ENCODE results near the gene ESYT3. TPM values are rescaled to one million over a fixed set of nuclear protein-coding genes. Genes with fewer than 3 reads are reported as not detected.

Gene ESYT3
- total RNA-seq (11.0 TPM), polyA plus RNA-seq (ENCODE audit: insufficient read depth in 1 of 8, insufficient read length in 8 of 8, low replicate concordance in 1 of 8) (10 to 100 TPM in 7 of 8 donors, 1 to 10 TPM in 1; 9.0 to 14.6 (median 12.0) TPM)
- long read RNA-seq, donor 1, result 0 reads
- long read RNA-seq, donor 2, result 0 reads
- long read RNA-seq, donor 3, result 0 reads
- long read RNA-seq, donor 4, result 0 reads
- long read RNA-seq, donor 5, full-length matches to known transcripts, result 1 of 1 reads
- long read RNA-seq, donor 5, partial matches to known transcripts, result 0 of 1 reads
- long read RNA-seq, donor 5, other reads (novel, unspliced or antisense), result 0 of 1 reads
- long read RNA-seq, donor 6, full-length matches to known transcripts, result 1 of 1 reads
- long read RNA-seq, donor 6, partial matches to known transcripts, result 0 of 1 reads
- long read RNA-seq, donor 6, other reads (novel, unspliced or antisense), result 0 of 1 reads
- long read RNA-seq, donor 7, result 0 reads
- long read RNA-seq, donor 8, result 0 reads
- long read RNA-seq, donor 9, result 0 reads
- long read RNA-seq, donor 10, partial matches to known transcripts, result 0 of 1 reads
- long read RNA-seq, donor 10, other reads (novel, unspliced or antisense), result 0 of 1 reads
- long read RNA-seq, donor 11, partial matches to known transcripts, result 0 of 1 reads
- long read RNA-seq, donor 11, other reads (novel, unspliced or antisense), result 0 of 1 reads

GRCh38 chr3:138434276-138434874 is at the start of gene ESYT3:
Gene ESYT3, plus strand, starts transcription at chr3:138434616. Its CDS starts 183 bp downstream, at chr3:138434799.
- WGBS (ENCODE audit: insufficient coverage), result 2% methylated on average over 51 of the region's 54 CpGs
- Histone ChIP-seq H3K27me3 (ENCODE audit: control insufficient read depth, insufficient read depth, low read length) (peaks cover 51% of the 10 kb centered on the region), H3K9me3 (replicated peaks; ENCODE audit: control insufficient read depth, low read depth, low read length) (no peaks in the 10 kb centered on the region), H3K36me3 (ENCODE audit: control insufficient read depth, insufficient read depth, low read length) (peaks cover 6% of the 10 kb centered on the region), H3K4me1 (ENCODE audit: control insufficient read depth, insufficient read depth, low read length) (peaks cover 34% of the 10 kb centered on the region), H3K27ac (ENCODE audit: low read length) (no peak within 1 kb of the TSS), H3K4me3 (ENCODE audit: low read length) (peak within 1 kb of the TSS; percentile 54)
- peak; percentile 72 for DNase-seq

GRCh38 chr3:138384976-138385375 is 49.4 kb upstream of the ESYT3 start:
- 100% methylated on average over 1 of the region's 5 CpGs for WGBS (ENCODE audit: insufficient coverage)
- peaks cover 20% of the 10 kb centered on the region for H3K4me1 ChIP-seq (ENCODE audit: control insufficient read depth, insufficient read depth, low read length)
- no peaks in the 10 kb centered on the region for H3K27me3 ChIP-seq (ENCODE audit: control insufficient read depth, insufficient read depth, low read length)
- H3K27ac ChIP-seq (ENCODE audit: low read length), result no peak overlapping the region
- no peaks in the 10 kb centered on the region for H3K9me3 ChIP-seq (replicated peaks; ENCODE audit: control insufficient read depth, low read depth, low read length)
- H3K4me3 ChIP-seq (ENCODE audit: low read length), result no peak overlapping the region
- H3K36me3 ChIP-seq (ENCODE audit: control insufficient read depth, insufficient read depth, low read length), result peaks cover 2% of the 10 kb centered on the region
- DNase-seq, result no peak

- 91% methylated on average over 6 of the region's 6 CpGs for WGBS (ENCODE audit: insufficient coverage)
- Histone ChIP-seq H3K4me3 (ENCODE audit: low read length) (no peak overlapping the region), H3K9me3 (replicated peaks; ENCODE audit: control insufficient read depth, low read depth, low read length) (no peaks in the 10 kb centered on the region), H3K27me3 (ENCODE audit: control insufficient read depth, insufficient read depth, low read length) (no peaks in the 10 kb centered on the region), H3K36me3 (ENCODE audit: control insufficient read depth, insufficient read depth, low read length) (no peaks in the 10 kb centered on the region), H3K27ac (ENCODE audit: low read length) (no peak overlapping the region), H3K4me1 (ENCODE audit: control insufficient read depth, insufficient read depth, low read length) (peaks cover 6% of the 10 kb centered on the region)
- DNase-seq, result no peak
Measured at GRCh38 chr3:138389144-138389601, 45.2 kb upstream of the ESYT3 start.

GRCh38 chr3:138389841-138390581 is 44.4 kb upstream of the ESYT3 start:
- Histone ChIP-seq H3K27me3 (ENCODE audit: control insufficient read depth, insufficient read depth, low read length) (no peaks in the 10 kb centered on the region), H3K4me3 (ENCODE audit: low read length) (no peak overlapping the region), H3K27ac (ENCODE audit: low read length) (no peak overlapping the region), H3K36me3 (ENCODE audit: control insufficient read depth, insufficient read depth, low read length) (no peaks in the 10 kb centered on the region), H3K9me3 (replicated peaks; ENCODE audit: control insufficient read depth, low read depth, low read length) (no peaks in the 10 kb centered on the region), H3K4me1 (ENCODE audit: control insufficient read depth, insufficient read depth, low read length) (peaks cover 6% of the 10 kb centered on the region)
- no peak for DNase-seq
- whole genome bisulfite sequencing (ENCODE audit: insufficient coverage), result 37% methylated on average over 8 of the region's 9 CpGs

GRCh38 chr3:138390582-138390932 is 43.9 kb upstream of the ESYT3 start:
- no peak for DNase-seq
- Histone ChIP-seq H3K27ac (ENCODE audit: low read length) (no peak overlapping the region), H3K36me3 (ENCODE audit: control insufficient read depth, insufficient read depth, low read length) (no peaks in the 10 kb centered on the region), H3K4me1 (ENCODE audit: control insufficient read depth, insufficient read depth, low read length) (peaks cover 6% of the 10 kb centered on the region), H3K27me3 (ENCODE audit: control insufficient read depth, insufficient read depth, low read length) (no peaks in the 10 kb centered on the region), H3K9me3 (replicated peaks; ENCODE audit: control insufficient read depth, low read depth, low read length) (no peaks in the 10 kb centered on the region), H3K4me3 (ENCODE audit: low read length) (no peak overlapping the region)
- WGBS (ENCODE audit: insufficient coverage), result no CpG with 5 or more reads among the region's 2 CpGs

- peaks cover 15% of the 10 kb centered on the region for H3K36me3 ChIP-seq (ENCODE audit: control insufficient read depth, insufficient read depth, low read length)
- no peaks in the 10 kb centered on the region for H3K27me3 ChIP-seq (ENCODE audit: control insufficient read depth, insufficient read depth, low read length)
- no peak for DNase-seq
- H3K4me1 ChIP-seq (ENCODE audit: control insufficient read depth, insufficient read depth, low read length), result peaks cover 6% of the 10 kb centered on the region
- no peak overlapping the region for H3K27ac ChIP-seq (ENCODE audit: low read length)
- no peaks in the 10 kb centered on the region for H3K9me3 ChIP-seq (replicated peaks; ENCODE audit: control insufficient read depth, low read depth, low read length)
- WGBS (ENCODE audit: insufficient coverage), result 81% methylated on average over 3 of the region's 4 CpGs
- H3K4me3 ChIP-seq (ENCODE audit: low read length), result no peak overlapping the region
Measured at GRCh38 chr3:138394156-138394555, 40.3 kb upstream of the ESYT3 start.

- peaks cover 15% of the 10 kb centered on the region for H3K36me3 ChIP-seq (ENCODE audit: control insufficient read depth, insufficient read depth, low read length)
- no peaks in the 10 kb centered on the region for H3K9me3 ChIP-seq (replicated peaks; ENCODE audit: control insufficient read depth, low read depth, low read length)
- no peaks in the 10 kb centered on the region for H3K27me3 ChIP-seq (ENCODE audit: control insufficient read depth, insufficient read depth, low read length)
- DNase-seq, result no peak
- H3K4me1 ChIP-seq (ENCODE audit: control insufficient read depth, insufficient read depth, low read length), result peaks cover 4% of the 10 kb centered on the region
- no peak overlapping the region for H3K27ac ChIP-seq (ENCODE audit: low read length)
- H3K4me3 ChIP-seq (ENCODE audit: low read length), result no peak overlapping the region
- WGBS (ENCODE audit: insufficient coverage), result 90% methylated on average over 3 of the region's 5 CpGs
Measured at GRCh38 chr3:138394686-138395085, 39.7 kb upstream of the ESYT3 start.

GRCh38 chr3:138395865-138396751 is 38.3 kb upstream of the ESYT3 start:
- peaks cover 24% of the 10 kb centered on the region for H3K36me3 ChIP-seq (ENCODE audit: control insufficient read depth, insufficient read depth, low read length)
- H3K9me3 ChIP-seq (replicated peaks; ENCODE audit: control insufficient read depth, low read depth, low read length), result no peaks in the 10 kb centered on the region
- WGBS (ENCODE audit: insufficient coverage), result 96% methylated on average over 7 of the region's 12 CpGs
- H3K4me1 ChIP-seq (ENCODE audit: control insufficient read depth, insufficient read depth, low read length), result peaks cover 3% of the 10 kb centered on the region
- no peak for DNase-seq
- H3K27ac ChIP-seq (ENCODE audit: low read length), result no peak overlapping the region
- H3K27me3 ChIP-seq (ENCODE audit: control insufficient read depth, insufficient read depth, low read length), result no peaks in the 10 kb centered on the region
- no peak overlapping the region for H3K4me3 ChIP-seq (ENCODE audit: low read length)

- Histone ChIP-seq H3K27ac (ENCODE audit: low read length) (no peak overlapping the region), H3K4me3 (ENCODE audit: low read length) (no peak overlapping the region), H3K36me3 (ENCODE audit: control insufficient read depth, insufficient read depth, low read length) (peaks cover 26% of the 10 kb centered on the region), H3K9me3 (replicated peaks; ENCODE audit: control insufficient read depth, low read depth, low read length) (no peaks in the 10 kb centered on the region), H3K4me1 (ENCODE audit: control insufficient read depth, insufficient read depth, low read length) (peaks cover 3% of the 10 kb centered on the region), H3K27me3 (ENCODE audit: control insufficient read depth, insufficient read depth, low read length) (no peaks in the 10 kb centered on the region)
- no peak for DNase-seq
- 80% methylated on average over 13 of the region's 14 CpGs for WGBS (ENCODE audit: insufficient coverage)
Measured at GRCh38 chr3:138396752-138397410, 37.5 kb upstream of the ESYT3 start.
